Esophagus squamous epithelium (tissue), 4 donors: ENCODE data around the gene PCCA.

Source experiments
- CTCF ChIP-seq, 6 experiments: fragments of 450-650 bp in 4 of 6; fragments of 200-600 bp in 2 of 6; sonication (generic) in 2 of 6; IDR thresholded peaks; one replicate each; pipeline ENCODE4 v1.5.1; 2016 to 2019; ENCODE audit warnings: antibody characterized with exemption in 6 of 6, mild to moderate bottlenecking in 4 of 6, moderate library complexity in 4 of 6
- POLR2A ChIP-seq, 4 donors: fragments of 450-650 bp; IDR thresholded peaks; one replicate each; pipeline ENCODE4 v1.6.1; 2017; ENCODE audit warnings: antibody characterized with exemption in 4 of 4, mild to moderate bottlenecking in 4 of 4, moderate library complexity in 3 of 4

GRCh38 chr13:100091391-100091790, 2.5 kb downstream of the PCCA start:
- no peak for TF ChIP-seq CTCF (IDR thresholded peaks at IDR 0.05)
- no peak for TF ChIP-seq POLR2A (IDR thresholded peaks at IDR 0.05)
